CD4-positive, alpha-beta T cell (primary cell): ENCODE results near the gene PRELID2. TPM values are rescaled to one million over a fixed set of nuclear protein-coding genes. Genes with fewer than 3 reads are reported as not detected.

Source experiments
- ATAC-seq: fragments of 200-7000 bp; cut with Tn5 transposase; one replicate; pipeline ENCODE4 v1.10.0; 2022; ENCODE audit warnings: mild to moderate bottlenecking; ENCODE audit not compliant: poor library complexity
- CTCF ChIA-PET: fragments of 350-600 bp; sonication (Branson Sonifier 250); formaldehyde crosslinking; loops from one replicate; lab custom pipeline; 2021; ENCODE audit warnings: antibody characterized with exemption, inconsistent platforms; lab: Charles Lee
- POLR2A ChIA-PET: fragments of 350-600 bp; sonication (Branson Sonifier 250); formaldehyde crosslinking; loops from one replicate; lab custom pipeline; 2021; ENCODE audit warnings: antibody characterized with exemption, inconsistent platforms; lab: Charles Lee
- DNase-seq, 14 experiments: peaks; one replicate each; pipeline ENCODE4 v3.0.0-alpha.2; 2013 to 2020; ENCODE audit warnings: mixed read lengths in 2 of 14
- H3K27ac ChIP-seq, 2 donors: one replicate each; pipeline versions ENCODE4 v1.5.1 to v1.7.0; 2013; ENCODE audit warnings: low read length in 2 of 2, low read depth in 1 of 2, mild to moderate bottlenecking in 1 of 2
- H3K27me3 ChIP-seq, 2 experiments: 1 replicate in 1 of 2; 2 replicates in 1 of 2; pipeline versions ENCODE4 v1.6.1 to v1.7.0; 2013; ENCODE audit warnings: low read length in 2 of 2, control low read depth in 1 of 2, mild to moderate bottlenecking in 1 of 2, moderate library complexity in 1 of 2; ENCODE audit not compliant: insufficient read depth in 2 of 2, control insufficient read depth in 1 of 2
- H3K36me3 ChIP-seq: one replicate; pipeline ENCODE4 v1.6.1; 2013; ENCODE audit warnings: low read length, control low read depth; ENCODE audit not compliant: insufficient read depth
- H3K4me1 ChIP-seq: one replicate; pipeline ENCODE4 v1.6.1; 2013; ENCODE audit warnings: low read length, control low read depth; ENCODE audit not compliant: insufficient read depth
- H3K4me3 ChIP-seq: one replicate; pipeline ENCODE4 v1.5.1; 2013; ENCODE audit warnings: mild to moderate bottlenecking, low read length, moderate library complexity
- H3K9me3 ChIP-seq, 2 experiments: 1 replicate in 1 of 2; 2 replicates in 1 of 2; pipeline versions ENCODE4 v1.6.1 to v1.7.0; 2013; ENCODE audit warnings: low read length in 2 of 2, mild to moderate bottlenecking in 2 of 2, control low read depth in 1 of 2, moderate library complexity in 1 of 2; ENCODE audit not compliant: control insufficient read depth in 1 of 2, insufficient read depth in 1 of 2
- H3K27ac Mint-ChIP-seq: one replicate; pipeline ENCODE4 v1.8.0; 2020; ENCODE audit warnings: mixed read lengths
- H3K27me3 Mint-ChIP-seq: one replicate; pipeline ENCODE4 v1.8.0; 2021; ENCODE audit warnings: mixed read lengths
- H3K36me3 Mint-ChIP-seq: one replicate; pipeline ENCODE4 v1.8.0; 2021; ENCODE audit warnings: low read depth, mixed read lengths
- H3K4me1 Mint-ChIP-seq: one replicate; pipeline ENCODE4 v1.8.0; 2021; ENCODE audit warnings: low read depth, mixed read lengths
- H3K4me3 Mint-ChIP-seq: one replicate; pipeline ENCODE4 v1.8.0; 2020; ENCODE audit warnings: mild to moderate bottlenecking, mixed read lengths
- H3K9me3 Mint-ChIP-seq: one replicate; pipeline ENCODE4 v1.8.0; 2020; ENCODE audit warnings: mixed read lengths
- intact Hi-C, 2 experiments: fragments of 100-400 bp; cut with DNase I in 1 of 2; cut with micrococcal nuclease in 1 of 2; formaldehyde crosslinking; loops; one replicate each; pipeline versions ENCODE4 v1.15.1 to v1.9.0; 2023 to 2025; cut with DNase I, micrococcal nuclease
- total RNA-seq, 174 experiments: library from RNA in 2 of 174; stranded (reverse) in 2 of 174; gene quantifications; one replicate each; pipeline ENCODE4 v1.2.3 and lab custom pipeline; 2021 to 2026
- TF ChIP-seq, protein P1 (sequence below): fragments of 200-600 bp; IDR thresholded peaks from one replicate; pipeline ENCODE4 v1.8.0; 2022; ENCODE audit warnings: antibody characterized with exemption, mild to moderate bottlenecking

PRELID2 gene
- total RNA-seq, 2 experiments from 2014 or later, result 0.44 to 0.56 TPM

DNA sequence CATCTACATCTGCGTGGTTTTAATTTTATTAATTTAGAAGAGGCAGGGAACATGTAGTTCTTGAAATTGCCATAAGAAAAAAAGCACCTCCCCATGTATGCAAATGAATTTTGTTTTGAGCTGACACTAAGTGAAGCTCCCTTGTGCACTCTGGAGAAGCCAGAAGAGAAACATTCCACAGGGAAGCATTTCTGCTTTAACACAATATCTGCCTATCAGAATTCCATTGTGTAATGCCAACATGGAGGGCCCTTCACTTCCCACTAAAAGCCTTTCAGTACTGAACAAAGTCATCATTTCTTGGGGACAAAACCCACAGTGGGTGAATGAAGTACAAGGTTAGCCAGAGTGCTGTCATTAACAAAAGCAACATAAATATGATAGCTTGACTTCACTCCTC lies 59.7 kb downstream of the PRELID2 start:
- no peak overlapping the region for H3K4me3 ChIP-seq
- H3K9me3 ChIP-seq, result peaks cover 0 to 15% of the 10 kb centered on the region in 2 experiments
- H3K4me3 Mint-ChIP-seq, result no peak overlapping the region
- no peak for DNase-seq
- no peak for ATAC-seq
- intact Hi-C loops, result no loop called here
- CTCF ChIA-PET, result no interaction called here
- TF ChIP-seq, protein P1, sequence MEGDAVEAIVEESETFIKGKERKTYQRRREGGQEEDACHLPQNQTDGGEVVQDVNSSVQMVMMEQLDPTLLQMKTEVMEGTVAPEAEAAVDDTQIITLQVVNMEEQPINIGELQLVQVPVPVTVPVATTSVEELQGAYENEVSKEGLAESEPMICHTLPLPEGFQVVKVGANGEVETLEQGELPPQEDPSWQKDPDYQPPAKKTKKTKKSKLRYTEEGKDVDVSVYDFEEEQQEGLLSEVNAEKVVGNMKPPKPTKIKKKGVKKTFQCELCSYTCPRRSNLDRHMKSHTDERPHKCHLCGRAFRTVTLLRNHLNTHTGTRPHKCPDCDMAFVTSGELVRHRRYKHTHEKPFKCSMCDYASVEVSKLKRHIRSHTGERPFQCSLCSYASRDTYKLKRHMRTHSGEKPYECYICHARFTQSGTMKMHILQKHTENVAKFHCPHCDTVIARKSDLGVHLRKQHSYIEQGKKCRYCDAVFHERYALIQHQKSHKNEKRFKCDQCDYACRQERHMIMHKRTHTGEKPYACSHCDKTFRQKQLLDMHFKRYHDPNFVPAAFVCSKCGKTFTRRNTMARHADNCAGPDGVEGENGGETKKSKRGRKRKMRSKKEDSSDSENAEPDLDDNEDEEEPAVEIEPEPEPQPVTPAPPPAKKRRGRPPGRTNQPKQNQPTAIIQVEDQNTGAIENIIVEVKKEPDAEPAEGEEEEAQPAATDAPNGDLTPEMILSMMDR, result no peak
- H3K27ac Mint-ChIP-seq, result no peak overlapping the region
- no peaks in the 10 kb centered on the region for H3K27me3 Mint-ChIP-seq
- H3K27me3 ChIP-seq, result no peaks in the 10 kb centered on the region
- no peaks in the 10 kb centered on the region for H3K4me1 ChIP-seq
- no peaks in the 10 kb centered on the region for H3K4me1 Mint-ChIP-seq
- H3K27ac ChIP-seq, result no peak overlapping the region
- POLR2A ChIA-PET, result no interaction called here
- H3K9me3 Mint-ChIP-seq, result peaks cover 3% of the 10 kb centered on the region
- H3K36me3 Mint-ChIP-seq, result no peaks in the 10 kb centered on the region
- no peaks in the 10 kb centered on the region for H3K36me3 ChIP-seq

GRCh38 chr5:145774442-145774841 lies 60.7 kb downstream of the PRELID2 start:
- H3K9me3 ChIP-seq, result peaks cover 0 to 15% of the 10 kb centered on the region in 2 experiments
- H3K4me1 Mint-ChIP-seq, result no peaks in the 10 kb centered on the region
- intact Hi-C loops, result no loop called here
- H3K9me3 Mint-ChIP-seq, result peaks cover 3% of the 10 kb centered on the region
- no peaks in the 10 kb centered on the region for H3K27me3 ChIP-seq
- no peak for DNase-seq
- H3K4me3 Mint-ChIP-seq, result no peak overlapping the region
- ATAC-seq, result no peak
- H3K4me3 ChIP-seq, result no peak overlapping the region
- H3K4me1 ChIP-seq, result no peaks in the 10 kb centered on the region
- H3K36me3 ChIP-seq, result no peaks in the 10 kb centered on the region
- no peaks in the 10 kb centered on the region for H3K36me3 Mint-ChIP-seq
- no peaks in the 10 kb centered on the region for H3K27me3 Mint-ChIP-seq
- TF ChIP-seq, protein P1, result no peak
- H3K27ac Mint-ChIP-seq, result no peak overlapping the region
- no peak overlapping the region for H3K27ac ChIP-seq
- ChIA-PET POLR2A (no interaction called here), CTCF (no interaction called here)

- POLR2A ChIA-PET, result no interaction called here
- DNase-seq, result no peak
- CTCF ChIA-PET, result no interaction called here
Observed at GRCh38 chr5:145772466-145772865, 62.7 kb downstream of the PRELID2 start.

More at GRCh38 chr5:145772466-145772865, 62.7 kb downstream of the PRELID2 start:
- intact Hi-C loops, result no loop called here
- Histone ChIP-seq H3K9me3 (peaks cover 0 to 2% of the 10 kb centered on the region in 2 experiments), H3K4me3 (no peak overlapping the region), H3K27me3 (no peaks in the 10 kb centered on the region), H3K27ac (no peak overlapping the region), H3K36me3 (no peaks in the 10 kb centered on the region), H3K4me1 (no peaks in the 10 kb centered on the region)
- Mint-ChIP-seq H3K4me3 (no peak overlapping the region), H3K27ac (no peak overlapping the region), H3K9me3 (peaks cover 5% of the 10 kb centered on the region), H3K4me1 (no peaks in the 10 kb centered on the region), H3K36me3 (no peaks in the 10 kb centered on the region), H3K27me3 (no peaks in the 10 kb centered on the region)
- ATAC-seq, result no peak
- TF ChIP-seq, protein P1, result no peak
